PFSK-1 (cell line): ENCODE results near the gene KCNN2.
A peak's percentile ranks its signal among the peaks of the same experiment; 100 is the strongest.

Source experiments
- FOXP2 ChIP-seq: optimal IDR thresholded peaks from 2 replicates; pipeline ENCODE3; 2011; ENCODE audit warnings: borderline replicate concordance, control low read depth, inconsistent platforms; ENCODE audit not compliant: insufficient read depth; ENCODE audit errors: extremely low read length, extremely low read depth
- POLR2AphosphoS5 ChIP-seq: IDR thresholded peaks from 2 replicates; pipeline ENCODE4 v1.6.1; 2012; ENCODE audit warnings: low read depth, mild to moderate bottlenecking, control low read depth, low read length, moderate library complexity
- REST ChIP-seq, 2 experiments: IDR thresholded peaks; 2 replicates each; pipeline versions ENCODE4 v1.6.1 to v1.8.0; 2011 to 2012; ENCODE audit warnings: low read depth in 2 of 2, low read length in 2 of 2, control low read depth in 1 of 2, inconsistent platforms in 1 of 2, mild to moderate bottlenecking in 1 of 2, moderate library complexity in 1 of 2; ENCODE audit not compliant: insufficient read depth in 1 of 2
- SIN3A ChIP-seq: IDR thresholded peaks from 2 replicates; pipeline ENCODE4 v1.6.1; 2012; ENCODE audit warnings: mild to moderate bottlenecking, low read length, moderate library complexity, borderline replicate concordance; ENCODE audit not compliant: insufficient read depth
- TAF1 ChIP-seq: IDR thresholded peaks from 2 replicates; pipeline ENCODE4 v1.6.1; 2012; ENCODE audit warnings: low read length, control low read depth, borderline replicate concordance; ENCODE audit not compliant: insufficient read depth

Gene KCNN2

GRCh38 chr5:114362197-114362976, 517 bp downstream of the KCNN2 start:
- TF ChIP-seq POLR2AphosphoS5 (no peak), SIN3A (no peak), FOXP2 (no peak), REST (IDR thresholded peaks at IDR 0.05; ENCODE audit: insufficient read depth in 1 of 2, low read depth in 2 of 2, low read length in 2 of 2) (no peak), TAF1 (no peak)

GRCh38 chr5:114362977-114363761, 1.3 kb downstream of the KCNN2 start:
- TF ChIP-seq POLR2AphosphoS5 (no peak), FOXP2 (no peak), TAF1 (no peak), SIN3A (no peak), REST (IDR thresholded peaks at IDR 0.05; ENCODE audit: insufficient read depth in 1 of 2, low read depth in 2 of 2, low read length in 2 of 2) (no peak)

- TF ChIP-seq TAF1 (no peak), REST (IDR thresholded peaks at IDR 0.05; ENCODE audit: insufficient read depth in 1 of 2, low read depth in 2 of 2, low read length in 2 of 2) (no peak), SIN3A (no peak)
Measured at GRCh38 chr5:114363837-114364236, 2.0 kb downstream of the KCNN2 start.

GRCh38 chr5:114367029-114367428, 5.2 kb downstream of the KCNN2 start:
- no peak for TF ChIP-seq FOXP2
- TF ChIP-seq POLR2AphosphoS5, result no peak
- peak; percentile 66 to 87 for TF ChIP-seq REST (IDR thresholded peaks at IDR 0.05; ENCODE audit: insufficient read depth in 1 of 2, low read depth in 2 of 2, low read length in 2 of 2)
- no peak for TF ChIP-seq SIN3A
